Keratinocyte (primary cell): ENCODE results near the gene SLK. TPM values are rescaled to one million over a fixed set of nuclear protein-coding genes. Genes with fewer than 3 reads are reported as not detected.

Experiments
- DNase-seq: peaks from one replicate; pipeline ENCODE4 v3.0.0-alpha.2; 2011; ENCODE audit warnings: low read depth, missing footprints, low spot score
- FAIRE-seq: peaks from 2 replicates; lab custom pipeline; 2011; peaks lifted over from hg19 to GRCh38; lab: Jason Lieb, UNC
- H2AFZ ChIP-seq: 2 replicates; pipeline ENCODE4 v1.6.0; 2012; ENCODE audit warnings: low read length, control low read depth, inconsistent platforms; ENCODE audit not compliant: control insufficient read depth
- H3K27ac ChIP-seq: 2 replicates; pipeline ENCODE4 v1.5.1; 2011; ENCODE audit warnings: low read length; ENCODE audit not compliant: control insufficient read depth, insufficient read depth
- H3K27me3 ChIP-seq: 3 replicates; pipeline ENCODE4 v1.6.0; 2011; ENCODE audit warnings: low read length; ENCODE audit not compliant: control insufficient read depth, insufficient read depth; ENCODE audit errors: extremely low read depth
- H3K36me3 ChIP-seq, 2 experiments: 2 replicates in 1 of 2; 3 replicates in 1 of 2; pipeline ENCODE4 v1.5.1; 2011; ENCODE audit warnings: low read length in 2 of 2, mild to moderate bottlenecking in 1 of 2; ENCODE audit not compliant: control insufficient read depth in 2 of 2, insufficient read depth in 2 of 2; ENCODE audit errors: extremely low read depth in 1 of 2
- H3K4me1 ChIP-seq: 3 replicates; pipeline ENCODE4 v1.5.1; 2011; ENCODE audit warnings: low read length; ENCODE audit not compliant: control insufficient read depth, insufficient read depth; ENCODE audit errors: extremely low read depth
- H3K4me2 ChIP-seq: 3 replicates; pipeline ENCODE4 v1.6.0; 2011; ENCODE audit warnings: low read depth, low read length; ENCODE audit not compliant: control insufficient read depth, insufficient read depth; ENCODE audit errors: extremely low read depth
- H3K4me3 ChIP-seq, 3 experiments: fragments of 200-600 bp in 1 of 3; sonication (generic) in 1 of 3; 2 replicates in 2 of 3; 3 replicates in 1 of 3; pipeline ENCODE4 v1.5.1; 2011 to 2016; ENCODE audit warnings: low read length in 3 of 3, mild to moderate bottlenecking in 3 of 3, control low read depth in 2 of 3, inconsistent platforms in 1 of 3, low read depth in 1 of 3, mixed read lengths in 1 of 3, mixed run types in 1 of 3, moderate library complexity in 1 of 3; ENCODE audit not compliant: control insufficient read depth in 2 of 3, insufficient read depth in 2 of 3; ENCODE audit errors: extremely low read depth in 1 of 3
- H3K79me2 ChIP-seq: 2 replicates; pipeline ENCODE4 v1.6.0; 2012; ENCODE audit warnings: low read length; ENCODE audit not compliant: control insufficient read depth, insufficient read depth
- H3K9ac ChIP-seq: 3 replicates; pipeline ENCODE4 v1.6.0; 2011; ENCODE audit warnings: low read length; ENCODE audit not compliant: control insufficient read depth, insufficient read depth; ENCODE audit errors: extremely low read depth
- H3K9me1 ChIP-seq: 3 replicates; pipeline ENCODE4 v1.6.0; 2011; ENCODE audit warnings: low read length; ENCODE audit not compliant: control insufficient read depth, insufficient read depth; ENCODE audit errors: extremely low read depth
- H3K9me3 ChIP-seq: 2 replicates; pipeline ENCODE4 v1.5.1; 2012; ENCODE audit warnings: low read depth, low read length; ENCODE audit not compliant: control insufficient read depth
- H4K20me1 ChIP-seq: 3 replicates; pipeline ENCODE4 v1.6.0; 2011; ENCODE audit warnings: low read length; ENCODE audit not compliant: control insufficient read depth, insufficient read depth; ENCODE audit errors: extremely low read depth
- CTCF ChIP-seq, 3 experiments: IDR thresholded peaks in 1 of 3; conservative IDR thresholded peaks in 1 of 3; optimal IDR thresholded peaks in 1 of 3; 2 replicates in 2 of 3; 3 replicates in 1 of 3; pipeline versions ENCODE3 to v1.5.1; 2011; ENCODE audit warnings: low read length in 3 of 3, mild to moderate bottlenecking in 3 of 3, moderate library complexity in 2 of 3, control low read depth in 1 of 3, inconsistent platforms in 1 of 3; ENCODE audit not compliant: insufficient read depth in 2 of 3; ENCODE audit errors: extremely low read depth in 1 of 3
- EZH2 ChIP-seq: IDR thresholded peaks from one replicate; pipeline ENCODE4 v1.6.1; 2012; ENCODE audit warnings: inconsistent platforms, mild to moderate bottlenecking, low read length, moderate library complexity
- dilution Hi-C: fragments of 300-500 bp; cut with MboI; formaldehyde crosslinking; loops from one replicate; pipeline ENCODE4 v1.7.0; 2020; ENCODE audit warnings: low sequenced_read_pairs; ENCODE audit not compliant: extremely low pct_ligation_motif_present
- polyA plus RNA-seq, 5 experiments: library from polyadenylated mRNA; depleted of rRNA in 3 of 5; stranded (reverse) in 3 of 5; stranded (forward) in 1 of 5; unstranded in 1 of 5; fragments of >200 nt; gene quantifications; 1 replicate in 1 of 5; 2 replicates in 3 of 5; 3 replicates in 1 of 5; pipeline versions ENCODE4 v1.2.1 to v1.2.3, GENCODE V29; 2011 to 2012; ENCODE audit warnings: missing spikeins in 2 of 5, low read depth in 1 of 5, low replicate concordance in 1 of 5

Gene SLK
- polyA plus RNA-seq, 1 donor (not counting 4 experiments of a cell fraction or from before 2014, with no cell fraction given), result 36.7 TPM

GRCh38 chr10:104054430-104054829 is 87.5 kb downstream of the SLK start:
- Histone ChIP-seq H3K27ac (peak overlapping the region; percentile 47), H3K4me2 (peak overlapping the region; percentile 24), H3K9me3 (no peaks in the 10 kb centered on the region), H3K79me2 (peaks cover 6% of the 10 kb centered on the region), H3K4me1 (peaks cover 71% of the 10 kb centered on the region), H3K27me3 (no peaks in the 10 kb centered on the region), H2AFZ (no peak overlapping the region), H3K36me3 (peaks cover 50 to 88% of the 10 kb centered on the region in 2 experiments), H3K9ac (no peak overlapping the region), H4K20me1 (no peaks in the 10 kb centered on the region), H3K9me1 (peaks cover 3% of the 10 kb centered on the region), H3K4me3 (no peak overlapping the region)
- TF ChIP-seq CTCF (optimal IDR thresholded peaks at IDR 0.05 in 1 of 3, IDR thresholded peaks at IDR 0.05 in 1 of 3, conservative IDR thresholded peaks at IDR 0.05 in 1 of 3; ENCODE audit: extremely low read depth in 1 of 3, insufficient read depth in 2 of 3, low read length in 3 of 3) (no peak), EZH2 (no peak)
- peak; percentile 73 for FAIRE-seq
- dilution Hi-C loops, result no loop called here
- peak; percentile 58 for DNase-seq

GRCh38 chr10:104056619-104057273 is 89.8 kb downstream of the SLK start:
- Histone ChIP-seq H3K4me1 (peaks cover 49% of the 10 kb centered on the region), H3K9me3 (no peaks in the 10 kb centered on the region), H3K27me3 (no peaks in the 10 kb centered on the region), H4K20me1 (peaks cover 2% of the 10 kb centered on the region), H2AFZ (no peak overlapping the region), H3K27ac (no peak overlapping the region), H3K4me3 (no peak overlapping the region), H3K4me2 (no peak overlapping the region), H3K36me3 (peaks cover 58 to 89% of the 10 kb centered on the region in 2 experiments), H3K79me2 (peaks cover 2% of the 10 kb centered on the region), H3K9ac (no peak overlapping the region), H3K9me1 (peaks cover 3% of the 10 kb centered on the region)
- TF ChIP-seq CTCF (optimal IDR thresholded peaks at IDR 0.05 in 1 of 3, IDR thresholded peaks at IDR 0.05 in 1 of 3, conservative IDR thresholded peaks at IDR 0.05 in 1 of 3; ENCODE audit: extremely low read depth in 1 of 3, insufficient read depth in 2 of 3, low read length in 3 of 3) (peak; percentile 8 to 47 (median 23)), EZH2 (no peak)
- DNase-seq (no peak), FAIRE-seq (no peak)
- dilution Hi-C loops, result no loop called here
